Left colon (tissue), 2 donors: ENCODE results near the gene KIAA1755. TPM values are rescaled to one million over a fixed set of nuclear protein-coding genes. Genes with fewer than 3 reads are reported as not detected.

ENCODE experiments used
- ATAC-seq: fragments of 200-7000 bp; cut with Tn5 transposase; one replicate; pipeline ENCODE4 v1.9.1; 2020; ENCODE audit warnings: mild to moderate bottlenecking, moderate library complexity
- DNase-seq, 2 donors: peaks; one replicate each; pipeline ENCODE4 v3.0.0-alpha.2; 2020
- intact Hi-C, 2 donors: fragments of 100-400 bp; cut with DNase I in 1 of 2; cut with micrococcal nuclease in 1 of 2; formaldehyde crosslinking; loops; one replicate each; pipeline versions ENCODE4 v1.11.2 to v1.14.0; 2022; cut with DNase I, micrococcal nuclease
- total RNA-seq, 2 donors: library from RNA; stranded (reverse); fragmentation: NEBNext Ultra II Directional; extraction: Animal tissue kit (Norgen Biotek cat#: 25700); gene quantifications; one replicate each; pipeline ENCODE4 v1.2.1, GENCODE V29; 2021
- donor health status: DM: no; HTN: no; CAD: no.
- donor health status: DM: yes; HTN: yes; CAD: no.

KIAA1755 gene
- total RNA-seq, 2 donors from 2014 or later: 0.34 to 2.5 TPM

DNA sequence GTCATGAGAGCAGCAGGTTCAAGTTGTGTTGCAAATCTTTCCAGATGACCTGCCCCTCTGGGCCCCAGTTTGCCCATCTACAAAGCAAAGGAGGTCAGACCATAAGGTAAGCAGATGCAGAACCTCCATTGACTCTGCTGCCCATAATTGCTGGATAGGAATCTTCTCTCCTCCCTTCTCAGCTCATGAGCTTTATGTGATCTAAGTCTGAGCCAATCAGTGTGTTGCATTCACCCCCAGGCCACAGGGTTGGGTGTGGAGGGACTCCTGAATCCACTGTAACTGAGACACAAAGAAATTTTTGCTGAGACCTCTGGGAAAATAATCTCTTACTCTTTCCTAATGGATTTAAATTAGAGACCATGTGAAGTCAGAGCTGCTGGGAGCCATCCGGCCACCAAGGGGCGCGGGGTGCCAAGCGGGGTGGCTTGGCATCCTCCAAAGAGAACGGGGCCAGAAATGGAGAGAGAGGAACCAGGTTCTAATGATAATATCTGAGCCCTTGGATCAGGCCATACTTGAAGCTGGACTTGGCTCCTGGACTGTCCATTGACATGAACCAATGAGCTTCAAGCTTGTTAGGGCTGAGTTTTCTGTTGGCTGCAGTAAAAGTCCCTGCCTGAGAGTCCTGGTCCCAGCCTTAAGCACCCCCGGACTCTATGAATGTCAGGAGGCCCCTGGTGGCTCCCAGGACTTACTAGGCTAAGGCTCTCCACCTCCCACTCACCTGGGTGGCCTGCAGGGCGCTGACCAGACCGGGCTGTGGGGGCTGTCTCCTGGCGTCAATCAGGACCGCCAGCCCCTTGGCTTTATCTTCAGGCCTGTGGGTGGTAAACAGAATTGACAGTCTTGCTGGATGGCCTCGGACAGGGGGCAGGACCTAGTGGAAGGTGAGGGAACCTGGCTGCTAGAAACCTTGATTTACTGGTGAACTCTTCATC is 32.8 kb downstream of the KIAA1755 start:
- DNase-seq (no peak), ATAC-seq (no peak)
- intact Hi-C loops: no loop called here

DNA sequence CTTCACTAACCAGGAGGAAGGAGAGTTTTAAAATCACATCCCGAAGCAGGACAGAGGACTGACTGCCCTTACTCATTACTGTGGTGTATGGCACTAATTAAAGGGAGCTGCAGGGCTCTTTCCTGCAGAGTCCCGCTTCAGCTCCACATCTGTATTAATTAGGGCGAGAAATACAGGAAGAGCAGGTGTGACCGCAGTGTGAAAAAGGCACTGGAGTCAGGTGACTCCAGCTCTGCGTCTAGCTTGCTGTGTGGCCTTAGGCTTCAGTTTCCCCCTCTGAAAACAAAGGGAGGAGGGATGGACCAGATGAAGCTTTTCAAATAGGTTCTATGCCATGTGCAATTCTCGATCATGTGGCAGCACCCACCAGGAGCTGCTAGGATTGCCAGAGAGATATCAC is 34.0 kb downstream of the KIAA1755 start:
- no peak for ATAC-seq
- DNase-seq: no peak
- intact Hi-C loops: no loop called here

GRCh38 chr20:38225900-38226263 is 34.7 kb downstream of the KIAA1755 start:
- no peak for ATAC-seq
- intact Hi-C loops: no loop called here

GRCh38 chr20:38225240-38225899 is 35.2 kb downstream of the KIAA1755 start:
- DNase-seq: no peak
- ATAC-seq: no peak
- intact Hi-C loops: no loop called here

More at GRCh38 chr20:38225900-38226263, 34.7 kb downstream of the KIAA1755 start:
- DNase-seq: no peak

- intact Hi-C loops: no loop called here
- ATAC-seq (no peak), DNase-seq (no peak)
Observed at GRCh38 chr20:38224531-38224930, 36.0 kb downstream of the KIAA1755 start.

DNA sequence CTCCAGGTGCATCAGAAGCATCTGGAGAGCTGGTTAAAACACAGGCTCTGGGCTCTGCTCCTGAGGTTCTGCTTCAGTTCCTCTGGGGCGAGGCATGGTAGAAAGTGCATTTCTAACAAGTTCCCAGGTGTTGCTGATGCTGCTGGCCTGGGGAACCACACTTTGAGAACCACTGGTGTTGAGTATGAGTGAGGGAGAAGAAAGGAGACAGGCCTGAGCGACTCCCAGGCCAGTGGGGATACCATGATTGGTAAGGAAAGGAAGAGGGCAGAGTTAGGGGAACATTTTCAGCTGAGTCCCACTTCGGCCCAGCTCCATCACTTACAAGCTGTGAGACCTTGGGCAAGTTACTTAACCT is 36.8 kb downstream of the KIAA1755 start:
- intact Hi-C loops: no loop called here
- DNase-seq (no peak), ATAC-seq (no peak)

- no peak for ATAC-seq
- intact Hi-C loops: no loop called here
- peak in 1 of 2 donors; percentile 15 for DNase-seq
Observed at GRCh38 chr20:38222923-38223742, 37.4 kb downstream of the KIAA1755 start.

DNA sequence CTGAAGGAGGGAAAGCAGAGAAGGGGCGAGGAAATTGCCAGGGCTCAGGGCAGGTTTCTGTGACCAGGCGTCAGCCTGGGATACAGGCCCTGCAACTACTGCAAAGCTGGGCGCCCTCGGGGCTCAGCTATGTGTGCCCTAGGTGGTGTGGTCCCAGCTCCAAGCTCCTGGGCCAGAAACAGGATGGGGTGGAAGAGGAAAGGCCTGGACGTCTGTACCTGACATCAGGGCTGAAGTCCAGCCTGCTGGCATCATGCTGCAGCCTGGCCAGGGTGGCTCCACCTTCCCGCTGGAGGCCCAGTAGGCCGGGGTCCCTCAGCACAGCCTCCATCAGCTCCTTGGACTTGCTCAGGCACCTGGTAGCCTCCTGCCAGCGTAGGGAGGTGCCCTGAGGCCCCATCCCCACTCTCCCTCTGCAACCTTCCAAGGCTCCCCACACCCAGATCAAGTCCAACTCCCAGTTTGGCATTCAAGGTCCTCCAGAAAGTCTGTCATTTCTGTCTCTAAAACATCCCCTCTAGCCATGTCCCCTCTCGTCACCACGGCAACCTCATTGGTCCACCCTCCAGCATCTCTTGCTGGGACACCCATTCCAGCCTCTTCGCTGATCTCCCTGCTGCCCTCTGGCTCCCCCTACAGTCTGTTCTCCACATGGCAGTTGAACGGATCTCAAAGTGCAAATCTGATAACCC is 38.2 kb downstream of the KIAA1755 start:
- intact Hi-C loops: no loop called here
- ATAC-seq (peak; percentile 75), DNase-seq (peak; percentile 25 to 75)

GRCh38 chr20:38221119-38221589 is 39.4 kb downstream of the KIAA1755 start:
- intact Hi-C loops: loop anchor here in 1 of 2 donors (2.0 kb wide), 1 partner anchor 164 kb away; no protein-coding TSS in a partner anchor
- ATAC-seq: peak; percentile 77
- peak; percentile 36 to 70 for DNase-seq

DNA sequence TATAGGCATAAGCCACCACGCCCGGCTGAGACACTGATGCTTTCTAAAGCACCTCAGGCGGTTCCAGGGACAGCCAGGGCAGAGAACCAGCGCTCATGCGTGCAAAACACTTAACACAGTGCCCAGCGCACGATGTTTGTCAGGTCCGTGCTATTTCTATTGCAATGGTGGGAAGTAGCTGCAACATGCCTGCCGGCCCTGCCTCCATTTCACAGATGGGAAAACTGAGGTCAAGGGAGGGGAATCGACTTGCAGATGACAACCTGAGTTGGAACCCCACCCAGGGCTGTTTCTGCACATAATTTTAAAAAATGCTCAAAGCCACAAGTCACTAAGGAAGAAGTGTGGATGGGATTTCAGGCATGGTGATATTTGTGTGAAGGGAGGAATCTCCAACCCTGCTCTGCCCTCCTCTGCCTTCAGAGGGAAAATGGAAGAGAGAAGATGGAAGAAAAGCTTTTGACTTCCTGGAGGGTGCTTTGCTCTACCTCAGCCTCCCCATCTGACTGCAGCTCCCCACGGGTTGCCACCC is 39.9 kb downstream of the KIAA1755 start:
- DNase-seq (peak in 1 of 2 donors; percentile 4), ATAC-seq (no peak)
- intact Hi-C loops: loop anchor here in 1 of 2 donors (2.0 kb wide), 1 partner anchor 164 kb away; no protein-coding TSS in a partner anchor

GRCh38 chr20:38219006-38219950 is 41.3 kb downstream of the KIAA1755 start:
- DNase-seq (peak in 1 of 2 donors; percentile 21), ATAC-seq (no peak)
- intact Hi-C loops: no loop called here

DNA sequence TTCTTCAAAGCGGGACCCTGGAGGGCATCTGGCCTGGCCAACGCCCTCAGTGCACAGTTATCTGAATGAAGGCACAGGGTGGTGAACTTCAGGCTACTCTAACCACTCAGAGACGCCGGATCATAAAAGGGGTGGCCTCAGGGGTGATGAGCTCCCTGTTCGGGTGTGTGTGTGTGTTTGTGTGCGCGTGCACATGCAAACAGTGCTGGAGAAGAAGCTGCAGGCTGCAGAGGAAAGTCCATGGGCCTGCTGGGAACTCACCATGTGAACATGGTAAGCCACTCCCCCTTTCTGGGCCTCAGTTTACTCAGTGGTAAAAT is 42.0 kb downstream of the KIAA1755 start:
- ATAC-seq (no peak), DNase-seq (no peak)
- intact Hi-C loops: no loop called here

DNA sequence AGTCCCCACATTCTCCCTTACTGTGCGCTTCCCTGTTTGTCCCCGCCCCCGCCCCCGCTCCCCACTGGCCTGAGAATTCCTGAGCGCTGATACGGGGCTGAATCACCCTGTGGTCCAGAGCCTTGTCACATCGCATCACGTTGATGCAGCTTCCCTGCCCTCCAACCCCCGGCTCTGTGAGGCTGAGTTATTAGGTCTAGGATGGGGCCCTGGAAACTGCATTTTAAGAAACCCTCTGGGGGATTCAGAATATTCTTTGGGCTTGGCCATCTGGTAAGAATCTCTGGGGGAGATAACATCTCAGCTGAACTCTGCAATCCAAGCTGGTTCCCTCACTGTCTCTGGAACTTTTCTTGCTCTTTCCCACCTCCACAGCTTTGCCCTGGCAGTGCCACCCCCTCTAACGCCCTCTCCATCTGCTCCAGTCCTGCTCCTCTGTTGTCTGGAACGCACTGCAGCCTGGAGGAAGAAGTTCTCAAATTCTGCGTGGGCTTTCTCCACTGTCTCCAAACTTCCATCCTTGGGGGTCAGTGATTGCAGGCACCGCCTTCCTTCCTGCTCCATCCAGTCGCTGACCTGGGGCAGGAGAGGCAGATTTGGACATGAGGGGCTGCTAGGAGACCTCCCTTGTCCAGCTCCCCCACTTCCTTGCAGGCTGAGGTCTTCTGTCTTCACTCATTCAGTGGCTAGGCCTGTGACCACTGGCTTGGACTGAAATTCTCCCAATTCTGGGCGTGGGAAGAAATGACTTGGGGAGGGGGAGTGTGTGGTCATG is 42.6 kb downstream of the KIAA1755 start:
- intact Hi-C loops: no loop called here
- ATAC-seq (no peak), DNase-seq (no peak)

- ATAC-seq (no peak), DNase-seq (no peak)
- intact Hi-C loops: no loop called here
Observed at GRCh38 chr20:38216746-38217595, 43.6 kb downstream of the KIAA1755 start.

DNA sequence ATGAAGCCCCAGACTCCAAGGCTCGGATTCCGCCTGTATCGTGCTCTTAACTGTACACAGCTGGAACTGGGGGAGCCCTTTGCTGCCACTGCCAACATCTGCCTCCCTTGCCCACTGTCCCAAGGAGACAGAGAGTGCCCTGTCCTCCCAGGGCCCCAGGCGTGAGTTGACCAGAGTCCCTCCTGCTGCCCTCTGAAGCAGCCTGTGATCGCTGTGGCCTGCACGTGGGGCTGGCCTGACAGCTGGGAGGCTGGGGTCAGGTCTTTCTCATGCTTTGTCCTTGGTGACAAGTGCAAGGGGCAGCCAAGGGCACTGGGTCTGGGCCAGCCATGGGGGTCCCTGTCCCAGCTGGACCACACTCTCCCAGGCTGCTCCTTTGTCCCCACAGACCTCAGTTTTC is 44.3 kb downstream of the KIAA1755 start:
- no peak for DNase-seq
- ATAC-seq: no peak
- intact Hi-C loops: no loop called here
